Neural cell (in vitro differentiated cells): ENCODE data around the gene EXOC4. TPM values are rescaled to one million over a fixed set of nuclear protein-coding genes. Genes with fewer than 3 reads are reported as not detected.

Experiments
- H2AFZ ChIP-seq: fragments of 200-600, 300-800 bp; sonication (generic), shearing (Covaris generic); 2 replicates; pipeline ENCODE4 v1.6.0; 2014; ENCODE audit warnings: low read depth, mild to moderate bottlenecking, antibody characterized with exemption, low read length, moderate library complexity
- H3F3A ChIP-seq: fragments of 200-600 bp; shearing (Covaris generic); 2 replicates; pipeline ENCODE4 v1.6.1; 2016; ENCODE audit warnings: mild to moderate bottlenecking, moderate library complexity, mixed read lengths, antibody characterized with exemption, low read length; ENCODE audit not compliant: insufficient read depth, poor library complexity, severe bottlenecking
- H3K27ac ChIP-seq: fragments of 200-600, 300-800 bp; sonication (generic), shearing (Covaris generic); 2 replicates; pipeline ENCODE4 v1.5.1; 2014; ENCODE audit warnings: mild to moderate bottlenecking, low read length, moderate library complexity
- H3K27me3 ChIP-seq: fragments of 300-800, 200-600 bp; sonication (generic), shearing (Covaris generic); 2 replicates; pipeline ENCODE4 v1.6.0; 2014; ENCODE audit warnings: mild to moderate bottlenecking, low read depth, low read length, moderate library complexity; ENCODE audit not compliant: insufficient read depth
- H3K36me3 ChIP-seq: fragments of 300-800, 200-600 bp; sonication (generic), shearing (Covaris generic); 2 replicates; pipeline ENCODE4 v1.5.1; 2014; ENCODE audit warnings: mild to moderate bottlenecking, antibody characterized with exemption, low read length, moderate library complexity; ENCODE audit not compliant: insufficient read depth
- H3K4me2 ChIP-seq: fragments of 300-800, 200-600 bp; sonication (generic), shearing (Covaris generic); 2 replicates; pipeline ENCODE4 v1.6.0; 2014; ENCODE audit warnings: mild to moderate bottlenecking, low read length
- H3K4me3 ChIP-seq: fragments of 300-800, 200-600 bp; sonication (generic), shearing (Covaris generic); 2 replicates; pipeline ENCODE4 v1.5.1; 2014; ENCODE audit warnings: mild to moderate bottlenecking, low read length, moderate library complexity
- H3K79me2 ChIP-seq: fragments of 200-600 bp; shearing (Covaris generic); replicated peaks from 2 replicates; pipeline ENCODE4 v1.6.0; 2014; ENCODE audit warnings: mild to moderate bottlenecking, low read length, moderate library complexity; ENCODE audit not compliant: insufficient read depth
- H3K9ac ChIP-seq: fragments of 300-800, 200-600 bp; sonication (generic), shearing (Covaris generic); 2 replicates; pipeline ENCODE4 v1.6.1; 2016; ENCODE audit warnings: mild to moderate bottlenecking, low read length, mixed read lengths
- H3K9me2 ChIP-seq: fragments of 200-600 bp; shearing (Covaris generic); 2 replicates; pipeline ENCODE4 v1.6.1; 2016; ENCODE audit warnings: mild to moderate bottlenecking, low read length, mixed read lengths; ENCODE audit not compliant: insufficient read depth
- H3K9me3 ChIP-seq: fragments of 200-600, 300-800 bp; sonication (generic), shearing (Covaris generic); 2 replicates; pipeline ENCODE4 v1.6.1; 2016; ENCODE audit warnings: mild to moderate bottlenecking, mixed run types, low read length, moderate library complexity, mixed read lengths
- H4K20me1 ChIP-seq: fragments of 200-600 bp; shearing (Covaris generic); 2 replicates; pipeline ENCODE4 v1.6.1; 2016; ENCODE audit warnings: mild to moderate bottlenecking, mixed run types; ENCODE audit not compliant: insufficient read depth
- CTCF ChIP-seq: fragments of 450-650 bp; IDR thresholded peaks from 2 replicates; pipeline ENCODE4 v1.5.1; 2014; ENCODE audit warnings: antibody characterized with exemption, mild to moderate bottlenecking, moderate library complexity; ENCODE audit not compliant: poor library complexity, severe bottlenecking
- EP300 ChIP-seq: fragments of 450-650 bp; conservative IDR thresholded peaks from 2 replicates; pipeline ENCODE4 v1.6.1; 2014; ENCODE audit warnings: antibody characterized with exemption, mild to moderate bottlenecking, moderate library complexity; ENCODE audit not compliant: poor library complexity, severe bottlenecking
- EZH2 ChIP-seq: fragments of 200-600, 300-800 bp; shearing (Covaris generic), sonication (generic); IDR thresholded peaks from 2 replicates; pipeline ENCODE4 v1.6.1; 2014; ENCODE audit warnings: antibody characterized with exemption, low read length, borderline replicate concordance, mild to moderate bottlenecking; ENCODE audit not compliant: insufficient read depth, poor library complexity, severe bottlenecking
- MXI1 ChIP-seq: fragments of 450-650 bp; conservative IDR thresholded peaks from 2 replicates; pipeline ENCODE4 v1.6.1; 2014; ENCODE audit warnings: antibody characterized with exemption, mild to moderate bottlenecking; ENCODE audit not compliant: poor library complexity, severe bottlenecking
- POLR2AphosphoS5 ChIP-seq: IDR thresholded peaks from 2 replicates; pipeline ENCODE4 v1.6.1; 2012
- RAD21 ChIP-seq: fragments of 450-650 bp; conservative IDR thresholded peaks from 2 replicates; pipeline ENCODE4 v1.6.1; 2014; ENCODE audit warnings: antibody characterized with exemption, mild to moderate bottlenecking, moderate library complexity
- REST ChIP-seq: IDR thresholded peaks from 2 replicates; pipeline ENCODE4 v1.6.1; 2012; ENCODE audit warnings: borderline replicate concordance
- SMC3 ChIP-seq: fragments of 450-650 bp; conservative IDR thresholded peaks from 2 replicates; pipeline ENCODE4 v1.6.1; 2014; ENCODE audit warnings: antibody characterized with exemption, mild to moderate bottlenecking, moderate library complexity; ENCODE audit not compliant: poor library complexity
- TAF1 ChIP-seq: IDR thresholded peaks from 2 replicates; pipeline ENCODE4 v1.6.1; 2012; ENCODE audit warnings: low read depth
- polyA plus RNA-seq: library from polyadenylated mRNA; depleted of rRNA; stranded (reverse); fragments of >200 nt; gene quantifications from 2 replicates; pipeline ENCODE4 v1.2.3, GENCODE V29; 2014

The EXOC4 gene
- polyA plus RNA-seq, 1 donor from 2014 or later = 36.5 TPM

GRCh38 chr7:134058980-134059379 is 806.1 kb downstream of the EXOC4 start:
- Histone ChIP-seq H3K9me2 (no peaks in the 10 kb centered on the region), H3K27ac (no peak overlapping the region), H2AFZ (no peak overlapping the region), H3K36me3 (no peaks in the 10 kb centered on the region), H3K4me2 (no peak overlapping the region), H3K27me3 (no peaks in the 10 kb centered on the region), H3K9me3 (no peaks in the 10 kb centered on the region), H3K9ac (no peak overlapping the region), H3K79me2 (no peaks in the 10 kb centered on the region), H3K4me3 (no peak overlapping the region), H4K20me1 (no peaks in the 10 kb centered on the region), H3F3A (peaks cover 5% of the 10 kb centered on the region)
- no peak for TF ChIP-seq TAF1
- no peak for TF ChIP-seq SMC3
- no peak for TF ChIP-seq MXI1
- TF ChIP-seq POLR2AphosphoS5 = no peak
- no peak for TF ChIP-seq RAD21
- TF ChIP-seq EZH2 = no peak
- no peak for TF ChIP-seq REST
- TF ChIP-seq CTCF = no peak
- no peak for TF ChIP-seq EP300

- no peaks in the 10 kb centered on the region for H3K36me3 ChIP-seq
- no peaks in the 10 kb centered on the region for H4K20me1 ChIP-seq
- no peak overlapping the region for H3K9ac ChIP-seq
- no peaks in the 10 kb centered on the region for H3K79me2 ChIP-seq
- H2AFZ ChIP-seq = no peak overlapping the region
- TF ChIP-seq POLR2AphosphoS5 = no peak
- TF ChIP-seq TAF1 = no peak
- no peak for TF ChIP-seq EP300
- TF ChIP-seq RAD21 = no peak
- TF ChIP-seq SMC3 = no peak
- no peak for TF ChIP-seq EZH2
- TF ChIP-seq MXI1 = no peak
- no peak for TF ChIP-seq CTCF
- TF ChIP-seq REST = no peak
- no peaks in the 10 kb centered on the region for H3K9me2 ChIP-seq
- H3K27ac ChIP-seq = peak overlapping the region; percentile 17
- H3F3A ChIP-seq = peaks cover 5% of the 10 kb centered on the region
- no peak overlapping the region for H3K4me2 ChIP-seq
- no peaks in the 10 kb centered on the region for H3K27me3 ChIP-seq
- H3K4me3 ChIP-seq = no peak overlapping the region
- H3K9me3 ChIP-seq = no peaks in the 10 kb centered on the region
Measured at GRCh38 chr7:134059921-134060320, 807.0 kb downstream of the EXOC4 start.
